OCI-LY7 (cell line): Measurements from ENCODE around the gene DNAL4.

Source experiments
- CTCF ChIP-seq: fragments of 200-600 bp; sonication (generic); conservative IDR thresholded peaks from 2 replicates; pipeline ENCODE4 v1.5.1; 2014; ENCODE audit warnings: mild to moderate bottlenecking, antibody characterized with exemption, low read length, moderate library complexity, mixed read lengths
- EZH2phosphoT487 ChIP-seq: fragments of 200-600 bp; sonication (generic); IDR thresholded peaks from 2 replicates; pipeline ENCODE4 v1.6.1; 2018; ENCODE audit warnings: low read depth, borderline replicate concordance, mild to moderate bottlenecking, mixed run types, antibody characterized with exemption, low read length, moderate library complexity, mixed read lengths

GRCh38 chr22:38739300-38740055 is 54.5 kb downstream of the DNAL4 start:
- TF ChIP-seq CTCF, result no peak
- TF ChIP-seq EZH2phosphoT487, result no peak
